A673 (cell line): ENCODE data around the gene ERF.

Experiments used
- EZH2 ChIP-seq: fragments of 200-600 bp; sonication (generic); IDR thresholded peaks from 2 replicates; pipeline ENCODE4 v1.6.1; 2017; ENCODE audit warnings: borderline replicate concordance, low read depth, mild to moderate bottlenecking, mixed read lengths, antibody characterized with exemption, low read length; ENCODE audit not compliant: poor library complexity, severe bottlenecking
- TF ChIP-seq, protein P1 (sequence below): fragments of 300-800, 200-600 bp; sonication (generic); conservative IDR thresholded peaks from 2 replicates; pipeline ENCODE4 v1.5.1; 2017; ENCODE audit warnings: low read depth, mild to moderate bottlenecking, antibody characterized with exemption, low read length, moderate library complexity, mixed read lengths

DNA sequence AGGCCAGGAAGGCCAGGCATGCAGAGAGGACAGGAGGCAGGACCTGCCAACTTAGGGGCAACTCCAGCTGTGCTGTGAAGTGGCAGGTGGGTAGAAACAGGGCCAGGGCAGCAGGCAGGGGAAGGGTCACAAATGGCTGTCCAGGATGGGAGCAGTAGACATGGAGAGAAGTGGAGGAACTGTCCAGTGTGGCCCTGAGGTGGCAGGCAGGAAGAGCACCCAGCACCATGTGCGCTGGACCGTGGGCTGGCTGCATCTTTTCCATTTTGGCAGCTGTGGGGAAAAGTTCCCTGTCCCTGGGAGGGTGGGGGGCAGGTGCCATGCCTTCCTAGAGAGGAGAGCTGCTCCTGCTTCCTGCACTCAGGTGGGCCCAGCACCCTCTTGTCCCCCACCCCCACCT, 51.2 kb downstream of the ERF start:
- TF ChIP-seq, protein P1, sequence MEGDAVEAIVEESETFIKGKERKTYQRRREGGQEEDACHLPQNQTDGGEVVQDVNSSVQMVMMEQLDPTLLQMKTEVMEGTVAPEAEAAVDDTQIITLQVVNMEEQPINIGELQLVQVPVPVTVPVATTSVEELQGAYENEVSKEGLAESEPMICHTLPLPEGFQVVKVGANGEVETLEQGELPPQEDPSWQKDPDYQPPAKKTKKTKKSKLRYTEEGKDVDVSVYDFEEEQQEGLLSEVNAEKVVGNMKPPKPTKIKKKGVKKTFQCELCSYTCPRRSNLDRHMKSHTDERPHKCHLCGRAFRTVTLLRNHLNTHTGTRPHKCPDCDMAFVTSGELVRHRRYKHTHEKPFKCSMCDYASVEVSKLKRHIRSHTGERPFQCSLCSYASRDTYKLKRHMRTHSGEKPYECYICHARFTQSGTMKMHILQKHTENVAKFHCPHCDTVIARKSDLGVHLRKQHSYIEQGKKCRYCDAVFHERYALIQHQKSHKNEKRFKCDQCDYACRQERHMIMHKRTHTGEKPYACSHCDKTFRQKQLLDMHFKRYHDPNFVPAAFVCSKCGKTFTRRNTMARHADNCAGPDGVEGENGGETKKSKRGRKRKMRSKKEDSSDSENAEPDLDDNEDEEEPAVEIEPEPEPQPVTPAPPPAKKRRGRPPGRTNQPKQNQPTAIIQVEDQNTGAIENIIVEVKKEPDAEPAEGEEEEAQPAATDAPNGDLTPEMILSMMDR: no peak
- TF ChIP-seq EZH2: no peak
